GM12874 (cell line): ENCODE results near the gene SLC9A6.

ENCODE experiments used
- TF ChIP-seq, protein P1 (sequence below): IDR thresholded peaks from 2 replicates; pipeline ENCODE4 v1.5.1; 2011; ENCODE audit warnings: low read depth, mild to moderate bottlenecking, control low read depth, low read length, moderate library complexity; ENCODE audit not compliant: insufficient read depth

SLC9A6 gene

DNA sequence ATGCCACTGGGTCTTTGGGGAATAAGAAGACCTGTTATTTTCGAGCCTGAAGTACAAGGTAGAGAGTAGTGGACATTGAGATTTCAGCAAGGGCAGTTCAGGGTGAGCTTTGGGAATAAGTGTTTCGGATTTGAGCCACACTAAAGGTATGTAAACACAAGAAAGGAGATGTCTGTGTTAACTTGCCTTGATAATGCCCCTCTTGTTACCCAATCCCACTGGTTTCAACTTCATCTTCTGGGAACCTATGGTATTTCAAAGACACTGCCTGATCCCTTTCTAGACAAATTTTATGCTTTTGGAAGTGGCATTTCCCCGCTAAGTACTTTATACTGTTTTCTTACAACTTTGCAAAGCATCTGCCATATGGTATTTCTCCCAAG lies 79.4 kb downstream of the SLC9A6 start:
- TF ChIP-seq, protein P1, sequence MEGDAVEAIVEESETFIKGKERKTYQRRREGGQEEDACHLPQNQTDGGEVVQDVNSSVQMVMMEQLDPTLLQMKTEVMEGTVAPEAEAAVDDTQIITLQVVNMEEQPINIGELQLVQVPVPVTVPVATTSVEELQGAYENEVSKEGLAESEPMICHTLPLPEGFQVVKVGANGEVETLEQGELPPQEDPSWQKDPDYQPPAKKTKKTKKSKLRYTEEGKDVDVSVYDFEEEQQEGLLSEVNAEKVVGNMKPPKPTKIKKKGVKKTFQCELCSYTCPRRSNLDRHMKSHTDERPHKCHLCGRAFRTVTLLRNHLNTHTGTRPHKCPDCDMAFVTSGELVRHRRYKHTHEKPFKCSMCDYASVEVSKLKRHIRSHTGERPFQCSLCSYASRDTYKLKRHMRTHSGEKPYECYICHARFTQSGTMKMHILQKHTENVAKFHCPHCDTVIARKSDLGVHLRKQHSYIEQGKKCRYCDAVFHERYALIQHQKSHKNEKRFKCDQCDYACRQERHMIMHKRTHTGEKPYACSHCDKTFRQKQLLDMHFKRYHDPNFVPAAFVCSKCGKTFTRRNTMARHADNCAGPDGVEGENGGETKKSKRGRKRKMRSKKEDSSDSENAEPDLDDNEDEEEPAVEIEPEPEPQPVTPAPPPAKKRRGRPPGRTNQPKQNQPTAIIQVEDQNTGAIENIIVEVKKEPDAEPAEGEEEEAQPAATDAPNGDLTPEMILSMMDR = no peak

DNA sequence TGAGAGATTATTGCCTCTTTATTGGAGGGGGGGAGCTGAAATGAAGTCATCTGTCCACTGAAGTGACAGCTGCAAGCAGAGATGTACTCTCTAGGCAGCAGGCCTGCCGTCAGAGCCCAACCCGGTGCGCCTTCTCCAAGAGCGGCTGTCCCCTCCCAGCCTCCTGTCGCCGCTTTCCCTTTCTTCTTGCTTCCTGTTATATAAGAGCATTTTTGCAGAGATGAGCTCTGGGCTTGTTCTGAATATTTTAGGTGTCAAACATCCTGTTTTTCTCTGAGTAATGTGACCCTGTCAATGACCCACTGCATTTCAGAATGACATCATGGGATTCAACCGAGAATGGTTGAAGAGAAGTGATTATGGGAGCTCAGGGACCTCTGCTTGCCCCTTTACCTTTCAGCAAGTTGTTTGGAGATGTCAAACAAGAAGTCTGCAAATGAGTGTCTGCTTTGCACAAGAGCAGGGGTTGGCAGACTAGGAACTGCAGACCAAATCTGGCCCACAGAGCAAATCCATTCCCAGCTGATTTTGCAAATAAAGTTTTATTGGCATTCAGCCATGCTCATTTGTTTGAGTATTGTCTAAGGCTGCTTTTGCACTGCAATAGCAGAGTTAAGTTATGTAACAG lies 79.9 kb downstream of the SLC9A6 start:
- TF ChIP-seq, protein P1 = no peak

DNA sequence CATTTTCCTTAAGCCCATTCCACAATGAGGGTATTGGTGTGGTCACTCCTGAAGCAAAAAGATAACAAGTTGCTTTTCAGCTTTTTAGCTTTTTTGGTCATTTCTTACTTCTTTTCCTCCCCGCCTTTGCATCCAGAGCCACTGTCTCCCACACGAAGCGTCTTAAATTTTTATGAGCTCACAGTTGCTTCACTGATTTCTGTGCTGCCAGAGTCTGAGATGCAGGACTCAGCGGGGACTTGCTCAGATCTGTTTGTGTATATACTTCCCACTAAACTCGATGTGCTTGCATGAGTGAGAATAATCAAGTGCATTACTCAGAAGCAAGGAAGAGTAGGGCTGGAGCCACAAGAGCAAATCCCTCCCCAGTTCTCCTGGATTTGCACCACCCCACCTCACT lies 81.9 kb downstream of the SLC9A6 start:
- TF ChIP-seq, protein P1 = no peak

DNA sequence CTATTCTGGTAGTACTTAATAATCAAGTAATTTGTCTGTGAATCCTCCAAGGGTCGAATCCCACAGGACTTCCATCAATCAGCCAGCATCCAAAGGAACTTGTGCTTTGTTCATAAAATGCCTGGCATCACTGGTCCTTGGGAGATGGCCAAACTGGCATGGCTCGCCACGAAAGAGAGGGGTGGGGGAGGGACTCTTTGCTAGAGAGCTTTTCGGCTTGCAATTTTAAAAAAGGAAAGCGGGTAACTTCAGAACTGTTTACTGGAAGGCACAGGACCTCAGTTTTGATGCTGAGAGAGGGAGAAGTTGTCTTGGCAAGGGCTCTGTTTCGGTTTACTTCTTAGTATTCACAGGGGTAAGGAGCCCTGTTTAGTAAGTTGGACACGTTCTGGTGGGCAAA lies 82.7 kb downstream of the SLC9A6 start:
- TF ChIP-seq, protein P1 = no peak

DNA sequence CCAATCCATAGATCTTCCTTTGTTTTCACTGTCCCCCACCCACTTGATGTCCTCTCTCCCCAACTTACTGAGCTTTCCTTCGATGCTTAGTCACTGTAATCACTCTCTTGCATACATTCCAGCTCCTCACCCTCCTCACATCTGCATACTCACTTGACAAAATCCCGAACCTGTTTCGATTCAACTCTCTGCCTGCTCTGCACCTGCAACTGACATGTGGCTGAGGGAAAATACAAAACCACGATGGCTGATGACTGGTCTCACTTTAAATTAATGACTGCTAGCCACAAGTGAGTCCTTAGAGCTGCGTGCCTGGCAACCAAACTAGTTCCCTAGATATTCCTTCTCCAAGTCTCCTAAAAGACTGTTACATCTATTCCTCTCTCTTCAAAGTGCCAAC lies 91.7 kb downstream of the SLC9A6 start:
- TF ChIP-seq, protein P1 = no peak

DNA sequence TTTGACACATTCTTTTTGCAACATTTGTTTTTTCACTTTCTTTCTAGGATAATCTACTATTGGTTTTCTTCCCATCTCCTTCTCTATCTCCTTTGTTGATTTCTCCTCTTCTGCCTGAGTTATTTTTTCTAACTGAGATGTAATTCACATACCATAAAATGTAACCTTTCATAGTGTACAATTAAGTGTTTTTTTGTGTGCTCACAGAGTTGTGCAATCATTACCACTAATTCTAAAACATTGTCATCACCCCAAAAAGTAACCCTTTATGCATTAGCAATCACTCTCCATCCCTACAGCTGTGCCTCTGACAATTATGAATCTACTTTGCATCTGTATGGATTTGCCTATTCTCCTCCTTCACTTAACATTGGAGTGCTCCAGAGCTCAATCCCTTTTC lies 95.5 kb downstream of the SLC9A6 start:
- TF ChIP-seq, protein P1 = no peak

DNA sequence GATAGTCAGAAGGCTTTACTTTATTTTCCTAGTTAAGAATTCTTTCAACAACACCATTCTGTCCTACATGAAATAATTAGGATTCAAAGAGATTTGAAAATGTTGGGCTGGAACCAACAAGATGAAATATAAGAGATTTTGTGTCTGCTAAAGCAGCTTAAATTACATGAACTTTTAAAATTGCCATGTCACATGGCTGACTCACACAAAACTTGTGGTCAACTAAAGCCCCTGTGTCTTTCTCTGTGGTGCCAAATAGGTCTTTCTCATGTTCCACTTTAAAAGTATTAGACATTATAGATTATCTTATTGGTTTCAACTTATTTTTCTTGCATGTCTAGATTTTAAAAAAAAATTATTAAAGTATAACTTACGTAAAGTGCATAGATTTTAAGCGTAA lies 101.3 kb downstream of the SLC9A6 start:
- TF ChIP-seq, protein P1 = no peak
